Left renal pelvis (tissue), 4 donors: ENCODE results near the gene IL36G. TPM values are rescaled to one million over a fixed set of nuclear protein-coding genes. Genes with fewer than 3 reads are reported as not detected.

Experiments
- DNase-seq, 4 donors: peaks; one replicate each; pipeline ENCODE4 v3.0.0-alpha.2; 2013; ENCODE audit warnings: low read depth in 4 of 4, low spot score in 3 of 4
- polyA plus RNA-seq, 4 donors: library from polyadenylated mRNA; unstranded; fragments of 120-200 nt; gene quantifications; one replicate each; pipeline ENCODE4 v1.2.1, GENCODE V29; 2013; ENCODE audit not compliant: insufficient read length in 4 of 4

IL36G gene
- polyA plus RNA-seq, 4 donors, result 0.35 to 0.39 TPM; not detected in 2

GRCh38 chr2:113015042-113015441, 37.2 kb downstream of the IL36G start:
- DNase-seq, result no peak

- DNase-seq, result no peak
Measured at GRCh38 chr2:113015655-113016054, 37.8 kb downstream of the IL36G start.

GRCh38 chr2:113018509-113018908, 40.7 kb downstream of the IL36G start:
- DNase-seq, result no peak

GRCh38 chr2:113021312-113021711, 43.5 kb downstream of the IL36G start:
- no peak for DNase-seq

DNA sequence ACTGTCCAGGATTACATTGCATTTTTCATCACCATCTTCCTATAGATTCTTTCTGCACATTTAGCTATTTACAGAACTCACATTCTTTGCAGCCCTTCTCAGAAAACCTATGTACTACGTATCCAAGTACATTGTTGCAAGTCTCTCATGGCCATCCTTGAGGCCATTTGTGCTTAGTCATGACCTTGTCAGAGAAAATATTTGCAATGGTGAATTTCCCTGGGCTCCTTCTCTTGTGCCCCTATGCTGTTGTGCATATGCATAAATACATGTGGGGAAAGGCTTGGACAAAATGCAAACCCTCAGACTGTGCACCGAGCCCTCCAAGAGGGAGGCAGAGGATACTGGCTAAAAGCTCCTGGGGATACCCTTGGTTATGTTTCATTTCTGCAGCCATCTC, 47.0 kb downstream of the IL36G start:
- DNase-seq, result no peak

GRCh38 chr2:113025737-113026136, 47.9 kb downstream of the IL36G start:
- DNase-seq, result no peak

- no peak for DNase-seq
Measured at GRCh38 chr2:113027691-113028090, 49.9 kb downstream of the IL36G start.

DNA sequence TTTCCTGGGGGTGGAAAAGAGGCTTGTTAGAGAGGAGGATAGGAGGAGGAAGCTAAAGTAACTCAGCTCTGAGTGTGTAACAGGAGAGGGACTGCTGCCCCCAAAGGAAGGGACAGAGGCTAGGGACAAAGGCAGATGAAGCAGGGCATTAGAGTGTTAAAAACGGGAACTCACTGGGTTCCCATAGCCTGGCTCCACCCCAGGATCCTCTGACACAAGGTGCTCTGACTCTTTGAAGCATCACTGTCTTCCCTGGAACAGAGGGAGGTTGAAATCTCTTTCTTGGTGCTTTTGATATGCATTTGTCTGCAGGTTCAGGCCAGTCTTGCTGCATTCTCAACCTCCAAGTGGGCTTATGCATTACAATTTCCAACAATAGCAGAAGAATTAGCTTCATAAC, 50.3 kb downstream of the IL36G start:
- no peak for DNase-seq

GRCh38 chr2:113032737-113033136, 54.9 kb downstream of the IL36G start:
- DNase-seq, result no peak

DNA sequence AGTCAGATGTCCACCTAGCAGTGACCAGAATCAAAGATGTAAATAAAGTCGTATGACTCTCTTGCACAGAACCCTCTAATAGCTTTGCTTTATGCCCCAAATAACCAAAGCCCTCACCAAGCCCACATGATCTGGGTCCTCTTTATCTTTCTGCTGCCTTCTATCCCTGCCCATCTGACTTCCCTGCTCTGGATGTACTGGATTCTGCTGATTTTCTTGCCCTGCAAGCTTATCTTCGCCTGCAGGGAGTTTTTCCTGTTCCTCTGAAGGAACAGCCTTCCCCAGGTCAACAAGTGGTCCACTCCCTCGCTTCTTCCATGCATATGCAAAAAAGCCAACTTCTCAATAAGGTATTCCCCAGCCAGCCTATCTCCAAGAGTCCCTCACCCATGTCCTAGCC, 56.2 kb downstream of the IL36G start:
- DNase-seq, result no peak

Other genes with a start within 250 kb of the IL36G start
- 10 to 100 TPM; 13.4 to 18.8 (median 16.2) TPM for gene CKAP2L, start 213.4 kb upstream of the IL36G start, polyA plus RNA-seq
- gene IL1A, start 193.5 kb upstream of the IL36G start, polyA plus RNA-seq, result under 1 TPM; 0.10 to 0.61 (median 0.19) TPM
- gene IL1B, start 141.2 kb upstream of the IL36G start, polyA plus RNA-seq, result 10 to 100 TPM in 1 of 4 donors, under 1 TPM in 3; 0.56 to 19.0 (median 0.83) TPM
- not detected for gene IL37, start 66.8 kb upstream of the IL36G start, polyA plus RNA-seq
- gene IL36A, start 27.5 kb downstream of the IL36G start, polyA plus RNA-seq, result not detected
- not detected for gene IL36B, start 74.9 kb downstream of the IL36G start, polyA plus RNA-seq
- gene IL36RN, start 81.2 kb downstream of the IL36G start, polyA plus RNA-seq, result not detected
- not detected for gene IL1F10, start 90.0 kb downstream of the IL36G start, polyA plus RNA-seq
- gene IL1RN, start 149.6 kb downstream of the IL36G start, polyA plus RNA-seq, result 1 to 10 TPM; 1.4 to 8.7 (median 5.1) TPM
- gene PSD4, start 196.0 kb downstream of the IL36G start, polyA plus RNA-seq, result 10 to 100 TPM in 2 of 4 donors, 1 to 10 TPM in 2; 1.9 to 15.9 (median 9.3) TPM